ENCODE results near the gene ACCS.

ACCS gene

GRCh38 chr11:44095506-44096359, 29.7 kb downstream of the ACCS start, which contains the start of gene EXT2:
Gene EXT2, plus strand, starts transcription at chr11:44095678. Its CDS starts 12,035 bp downstream, at chr11:44107713.
- DNase-seq, result peak; percentile 82

- DNase-seq, result no peak
Measured at GRCh38 chr11:44096360-44097185, 30.5 kb downstream of the ACCS start.

- DNase-seq, result no peak
Measured at GRCh38 chr11:44097821-44098220, 31.8 kb downstream of the ACCS start.

GRCh38 chr11:44101098-44101497, 35.0 kb downstream of the ACCS start:
- DNase-seq, result no peak

DNA sequence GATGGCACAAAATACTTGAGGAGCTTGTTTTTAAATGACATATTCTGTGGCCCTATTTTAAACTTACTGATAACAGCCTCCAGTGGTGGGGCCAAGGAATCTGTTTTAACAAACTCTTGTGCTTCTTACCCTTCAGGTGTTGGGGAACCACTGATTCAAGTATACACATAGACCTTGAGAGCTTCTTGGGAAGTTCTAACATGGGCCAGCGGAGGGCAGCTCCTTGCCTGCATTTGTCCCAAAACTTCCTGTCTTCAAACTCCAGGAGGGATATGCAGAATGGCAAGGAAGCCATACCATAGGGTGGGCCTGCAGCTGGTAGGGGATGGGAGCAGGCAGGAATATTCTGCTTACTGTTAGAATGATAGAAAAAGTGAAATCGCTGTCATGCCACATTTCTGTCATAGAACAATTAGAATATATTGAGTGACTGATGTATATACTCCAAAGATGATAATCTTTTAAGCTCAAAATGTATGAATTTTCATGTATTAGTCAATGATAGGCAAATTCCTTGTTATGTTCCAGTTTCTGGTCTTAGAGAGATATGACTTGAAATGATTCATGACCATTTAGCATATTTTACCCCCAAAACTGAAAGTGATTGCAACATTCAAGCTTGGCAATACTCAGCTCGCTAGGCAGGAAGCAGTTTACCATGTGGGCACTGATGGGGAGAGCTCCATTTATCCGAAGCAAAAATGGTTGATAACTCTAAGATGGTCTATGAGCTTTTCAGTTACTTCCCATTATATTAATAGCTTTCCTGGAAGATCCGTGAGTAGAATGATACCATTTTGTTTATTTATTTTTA, 38.6 kb downstream of the ACCS start:
- no peak for DNase-seq

- no peak for DNase-seq
Measured at GRCh38 chr11:44108260-44108659, 42.2 kb downstream of the ACCS start.

GRCh38 chr11:44110231-44110679, 44.2 kb downstream of the ACCS start:
- peak; percentile 27 for DNase-seq

DNA sequence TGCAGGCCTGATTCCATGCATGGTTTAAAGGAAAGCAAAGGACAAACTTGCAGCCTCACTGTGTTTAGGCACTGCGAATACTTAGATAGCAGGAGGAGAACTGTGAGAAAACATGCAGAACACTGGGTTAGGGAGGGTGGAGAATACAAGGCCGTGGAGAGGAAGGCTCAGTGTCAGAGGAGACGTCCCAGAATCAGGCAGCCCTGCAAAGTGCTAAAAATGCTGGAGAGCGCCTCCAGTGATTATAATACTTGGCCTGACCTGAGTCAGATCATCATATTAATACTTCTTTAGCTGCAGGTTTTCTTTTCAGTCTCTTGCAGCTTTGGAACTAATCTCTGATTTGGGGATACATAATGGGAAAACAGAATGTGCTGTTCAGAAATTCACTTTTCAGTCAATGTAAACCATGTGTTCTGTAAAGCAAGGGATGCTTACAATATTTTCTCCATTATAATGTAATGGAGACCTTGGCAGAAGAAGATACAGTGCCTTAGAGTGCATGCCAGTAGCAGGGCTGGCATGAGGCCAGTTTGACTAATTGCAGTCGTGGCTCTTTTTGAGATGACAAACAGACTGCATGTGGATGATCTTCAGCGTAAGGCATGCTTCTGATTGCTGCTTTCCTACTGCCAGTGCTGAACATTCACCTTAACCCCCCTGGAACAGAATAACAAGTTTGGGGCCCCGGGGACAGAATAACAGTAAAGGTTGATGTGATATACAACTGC, 46.2 kb downstream of the ACCS start:
- DNase-seq, result no peak

DNA sequence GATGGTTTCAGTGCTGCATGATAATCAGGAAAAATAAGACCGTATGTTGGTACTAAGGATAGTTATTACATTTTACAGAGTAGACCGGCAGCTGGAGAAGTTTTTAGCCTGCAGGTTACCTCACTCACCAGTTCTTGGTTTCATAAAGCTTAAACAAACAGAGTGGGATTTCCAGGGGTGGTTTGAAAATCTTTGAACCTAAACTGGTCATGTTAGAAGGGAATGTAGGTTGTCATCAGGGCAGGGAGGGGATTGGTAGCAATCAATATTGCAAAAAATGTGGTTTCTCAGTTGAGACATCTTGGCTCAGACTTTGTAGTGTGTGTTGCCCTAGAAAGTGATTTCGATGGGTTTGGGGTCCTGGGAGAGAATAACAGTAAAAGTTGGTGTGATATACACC, 46.9 kb downstream of the ACCS start:
- no peak for DNase-seq

GRCh38 chr11:44113572-44113971, 47.5 kb downstream of the ACCS start:
- DNase-seq, result no peak

GRCh38 chr11:44116234-44116830, 50.3 kb downstream of the ACCS start:
- no peak for DNase-seq

DNA sequence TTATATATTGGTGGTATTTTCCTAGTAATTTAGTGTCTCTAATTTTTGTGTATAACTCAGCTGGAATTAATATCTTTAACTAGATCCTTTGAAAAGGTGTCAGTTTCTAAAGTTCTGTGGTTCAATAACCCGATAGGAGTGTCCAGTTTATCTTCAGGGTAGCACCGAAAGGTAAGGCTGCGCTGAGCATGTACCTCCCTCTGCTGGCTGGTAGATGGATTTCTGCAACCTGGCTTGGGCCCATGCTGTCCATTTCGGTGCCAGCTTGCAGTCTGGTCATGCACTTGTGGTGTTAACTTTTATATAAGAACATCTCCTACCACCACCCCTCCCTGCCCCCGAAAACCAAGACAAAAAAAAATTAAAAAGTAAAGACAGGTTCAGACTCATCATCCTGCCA, 54.1 kb downstream of the ACCS start:
- DNase-seq, result no peak

GRCh38 chr11:44125598-44125997, 59.5 kb downstream of the ACCS start:
- no peak for DNase-seq

DNA sequence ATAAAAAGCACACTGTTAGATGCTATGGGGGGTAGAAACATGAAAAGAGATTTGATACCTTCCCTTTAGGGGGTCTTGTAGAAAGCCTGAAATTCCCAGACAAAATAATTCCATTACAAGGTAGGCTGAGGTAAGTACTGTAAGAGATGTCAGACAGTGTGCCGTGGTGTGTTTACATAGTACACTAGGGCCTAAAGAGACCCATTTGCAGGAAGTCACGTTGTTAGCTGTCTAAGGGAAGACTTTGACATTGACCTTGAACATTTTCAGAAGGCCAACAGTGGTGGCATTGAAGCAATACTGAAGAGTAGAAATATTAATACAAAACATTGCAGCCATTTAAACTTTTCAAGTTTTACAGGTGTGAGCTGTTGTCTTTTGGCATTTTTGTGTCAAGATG, 60.2 kb downstream of the ACCS start:
- DNase-seq, result no peak

- no peak for DNase-seq
Measured at GRCh38 chr11:44127130-44127529, 61.1 kb downstream of the ACCS start.

DNA sequence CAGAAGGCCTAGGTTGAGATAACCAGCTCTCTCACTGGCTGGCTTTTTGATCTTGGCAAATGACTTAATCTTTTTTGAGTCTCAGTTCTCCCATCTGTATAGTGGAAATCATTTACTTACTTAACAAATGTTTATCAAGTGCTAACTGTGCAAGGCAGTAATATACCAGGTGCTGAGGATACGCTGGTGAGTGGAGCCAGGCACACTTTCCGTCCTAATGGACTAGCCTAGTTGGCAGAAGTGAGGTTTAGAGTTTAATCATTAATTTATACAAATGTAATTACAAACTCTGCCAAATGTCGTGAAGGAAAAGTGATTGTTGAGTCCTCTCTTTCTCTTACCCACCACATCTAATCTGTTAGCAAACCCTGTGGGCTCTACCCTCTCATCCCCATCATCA, 62.7 kb downstream of the ACCS start:
- no peak for DNase-seq

DNA sequence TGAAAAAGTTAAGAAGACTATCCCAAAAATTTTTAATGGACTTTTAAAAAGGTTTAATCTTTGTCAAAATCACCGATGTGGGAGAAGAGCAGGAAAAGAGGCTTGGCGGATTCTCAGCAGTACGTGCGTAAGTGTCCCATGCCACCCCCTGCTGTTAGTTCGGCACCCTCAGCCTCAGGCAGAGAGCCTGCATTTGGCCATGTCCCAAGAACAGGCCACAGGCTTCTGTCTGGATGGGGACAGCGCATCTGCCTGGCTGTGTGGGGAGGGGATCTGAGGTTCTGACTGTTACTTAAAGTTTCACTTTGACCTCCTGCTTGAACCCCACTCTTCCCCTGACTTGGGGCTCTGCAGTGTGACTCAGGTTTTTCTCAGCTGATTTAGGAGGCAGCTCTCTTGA, 64.7 kb downstream of the ACCS start:
- DNase-seq, result no peak

- DNase-seq, result no peak
Measured at GRCh38 chr11:44133335-44133946, 67.4 kb downstream of the ACCS start.

All from T-helper 9 cell (primary cell).